NCI-H69 (cell line): ENCODE data around the gene HNRNPA0.

ENCODE experiments used
- DNase-seq: peaks from one replicate; lab custom pipeline; 2025; lab: John Stamatoyannopoulos, UW

Gene HNRNPA0

GRCh38 chr5:137727623-137728022 is 26.5 kb downstream of the HNRNPA0 start:
- DNase-seq = no peak

GRCh38 chr5:137724251-137724650 is 29.9 kb downstream of the HNRNPA0 start:
- no peak for DNase-seq

GRCh38 chr5:137718611-137719010 is 35.6 kb downstream of the HNRNPA0 start:
- DNase-seq = no peak

- DNase-seq = no peak
Measured at GRCh38 chr5:137716337-137716736, 37.8 kb downstream of the HNRNPA0 start.

GRCh38 chr5:137715456-137715855 is 38.7 kb downstream of the HNRNPA0 start:
- no peak for DNase-seq

- no peak for DNase-seq
Measured at GRCh38 chr5:137714946-137715345, 39.2 kb downstream of the HNRNPA0 start.

- no peak for DNase-seq
Measured at GRCh38 chr5:137714494-137714893, 39.7 kb downstream of the HNRNPA0 start.

GRCh38 chr5:137712139-137712667 is 42.0 kb downstream of the HNRNPA0 start:
- DNase-seq = no peak

- DNase-seq = peak; percentile 56
Measured at GRCh38 chr5:137710086-137710485, 44.1 kb downstream of the HNRNPA0 start.

- peak; percentile 97 for DNase-seq
Measured at GRCh38 chr5:137708796-137709559, 45.2 kb downstream of the HNRNPA0 start.

- no peak for DNase-seq
Measured at GRCh38 chr5:137708062-137708461, 46.1 kb downstream of the HNRNPA0 start.

- DNase-seq = no peak
Measured at GRCh38 chr5:137706841-137707240, 47.3 kb downstream of the HNRNPA0 start.

- no peak for DNase-seq
Measured at GRCh38 chr5:137705106-137705505, 49.1 kb downstream of the HNRNPA0 start.

GRCh38 chr5:137703565-137703964 is 50.6 kb downstream of the HNRNPA0 start:
- DNase-seq = no peak

GRCh38 chr5:137700282-137700680 is 53.9 kb downstream of the HNRNPA0 start:
- no peak for DNase-seq

GRCh38 chr5:137699336-137700281 is 54.6 kb downstream of the HNRNPA0 start:
- peak; percentile 56 for DNase-seq

- no peak for DNase-seq
Measured at GRCh38 chr5:137696481-137696880, 57.7 kb downstream of the HNRNPA0 start.

- DNase-seq = peak; percentile 58
Measured at GRCh38 chr5:137695651-137696428, 58.3 kb downstream of the HNRNPA0 start.
